HCT116 (cell line): ENCODE results near the gene RNF4. TPM values are rescaled to one million over a fixed set of nuclear protein-coding genes. Genes with fewer than 3 reads are reported as not detected.

ENCODE experiments used
- ATAC-seq: fragments of 200-7000 bp; cut with Tn5 transposase; 2 replicates; pipeline ENCODE4 v1.9.1; 2020; ENCODE audit warnings: mild to moderate bottlenecking, moderate library complexity
- BruUV-seq: library from RNA; stranded (reverse); fragments of 400-500 nt; replicated peaks from 2 replicates; lab custom pipeline; 2021; lab: Mats Ljungman, UMichigan
- CTCF ChIA-PET: fragments of 300-600 bp; sonication (Branson Sonifier 250); formaldehyde crosslinking; loops from one replicate; lab custom pipeline; 2021; ENCODE audit warnings: antibody characterized with exemption; lab: Charles Lee
- POLR2A ChIA-PET: fragments of 300-600, 350-600 bp; sonication (Branson Sonifier 250); formaldehyde crosslinking; loops from one replicate; lab custom pipeline; 2021; ENCODE audit warnings: antibody characterized with exemption; lab: Charles Lee
- RAD21 ChIA-PET, 2 experiments: fragments of 300-600 bp; sonication (Branson Sonifier 250); formaldehyde crosslinking; loops; one replicate each; lab custom pipeline; 2023; ENCODE audit warnings: low total read pairs in 2 of 2; ENCODE audit not compliant: uncharacterized antibody in 2 of 2, unreplicated experiment in 2 of 2, low non-redundant PET in 1 of 2; lab: Charles Lee
- DNase-seq: peaks from one replicate; pipeline ENCODE4 v3.0.0-alpha.2; 2010; ENCODE audit warnings: low read depth, low spot score
- H2AFZ ChIP-seq: fragments of 200-600 bp; shearing (Covaris generic), sonication (generic); 2 replicates; pipeline ENCODE4 v1.6.1; 2017; ENCODE audit warnings: low read depth, mixed run types, mixed read lengths, antibody characterized with exemption, low read length; ENCODE audit not compliant: poor library complexity, severe bottlenecking
- H3K27ac ChIP-seq: 2 replicates; pipeline ENCODE4 v1.5.1; 2012; ENCODE audit warnings: low read depth, low read length
- H3K27me3 ChIP-seq: fragments of 200-600 bp; sonication (generic); 2 replicates; pipeline ENCODE4 v1.6.1; 2016; ENCODE audit warnings: mixed run types, low read length, mixed read lengths; ENCODE audit not compliant: insufficient read depth
- H3K36me3 ChIP-seq, 2 experiments: fragments of 200-500 bp in 1 of 2; fragments of 200-600 bp in 1 of 2; sonication (Bioruptor generic) in 1 of 2; sonication (generic) in 1 of 2; 2 replicates each; pipeline versions ENCODE4 v1.5.1 to v1.6.1; 2014 to 2016; ENCODE audit warnings: low read length in 2 of 2, inconsistent platforms in 1 of 2, mixed read lengths in 1 of 2, mixed run types in 1 of 2; ENCODE audit not compliant: insufficient read depth in 2 of 2, control insufficient read depth in 1 of 2
- H3K4me1 ChIP-seq, 2 experiments: fragments of 200-600 bp in 1 of 2; sonication (generic) in 1 of 2; 2 replicates each; pipeline versions ENCODE4 v1.5.1 to v1.6.1; 2012 to 2017; ENCODE audit warnings: low read length in 2 of 2, inconsistent platforms in 1 of 2, mild to moderate bottlenecking in 1 of 2, mixed read lengths in 1 of 2, mixed run types in 1 of 2, moderate library complexity in 1 of 2; ENCODE audit not compliant: insufficient read depth in 2 of 2, control insufficient read depth in 1 of 2
- H3K4me2 ChIP-seq: fragments of 200-600 bp; sonication (generic); 2 replicates; pipeline ENCODE4 v1.6.1; 2017; ENCODE audit warnings: mixed run types, low read length, mixed read lengths
- H3K4me3 ChIP-seq, 2 experiments: fragments of 200-600 bp in 1 of 2; sonication (generic) in 1 of 2; replicated peaks in 1 of 2; 2 replicates each; pipeline ENCODE4 v1.5.1; 2011 to 2016; ENCODE audit warnings: low read length in 2 of 2, control low read depth in 1 of 2, low read depth in 1 of 2, mild to moderate bottlenecking in 1 of 2, mixed read lengths in 1 of 2, mixed run types in 1 of 2
- H3K79me2 ChIP-seq: fragments of 200-600 bp; sonication (generic); 2 replicates; pipeline ENCODE4 v1.6.1; 2017; ENCODE audit warnings: mild to moderate bottlenecking, mixed run types, low read length, moderate library complexity, mixed read lengths; ENCODE audit not compliant: insufficient read depth
- H3K9ac ChIP-seq: fragments of 200-600 bp; sonication (generic); 2 replicates; pipeline ENCODE4 v1.6.1; 2016; ENCODE audit warnings: low read length, mixed read lengths
- H3K9me2 ChIP-seq: fragments of 200-600 bp; sonication (generic), shearing (Covaris generic); 2 replicates; pipeline ENCODE4 v1.6.1; 2017; ENCODE audit warnings: mixed run types, mild to moderate bottlenecking, moderate library complexity; ENCODE audit not compliant: insufficient read depth
- H3K9me3 ChIP-seq, 2 experiments: fragments of 200-500 bp in 1 of 2; fragments of 200-600 bp in 1 of 2; sonication (Bioruptor generic) in 1 of 2; sonication (generic) in 1 of 2; 2 replicates each; pipeline ENCODE4 v1.6.1; 2014 to 2017; ENCODE audit warnings: low read length in 2 of 2, mixed read lengths in 2 of 2, inconsistent platforms in 1 of 2, low read depth in 1 of 2, mild to moderate bottlenecking in 1 of 2, mixed run types in 1 of 2, moderate library complexity in 1 of 2; ENCODE audit not compliant: control insufficient read depth in 1 of 2, insufficient read depth in 1 of 2
- H4K20me1 ChIP-seq: fragments of 200-600 bp; sonication (generic), shearing (Covaris generic); 2 replicates; pipeline ENCODE4 v1.6.1; 2017; ENCODE audit warnings: mixed run types, mild to moderate bottlenecking, moderate library complexity; ENCODE audit not compliant: insufficient read depth
- CBX3 ChIP-seq: IDR thresholded peaks from 2 replicates; pipeline ENCODE4 v1.6.1; 2012; ENCODE audit warnings: low read depth
- CEBPB ChIP-seq: IDR thresholded peaks from 2 replicates; pipeline ENCODE4 v1.6.1; 2012; ENCODE audit warnings: low read depth
- EGR1 ChIP-seq: IDR thresholded peaks from 2 replicates; pipeline ENCODE4 v1.6.1; 2012; ENCODE audit warnings: low read depth
- ELF1 ChIP-seq: IDR thresholded peaks from 2 replicates; pipeline ENCODE4 v1.6.1; 2012; ENCODE audit warnings: low read depth, borderline replicate concordance
- EZH2phosphoT487 ChIP-seq: fragments of 200-600 bp; IDR thresholded peaks from 2 replicates; pipeline ENCODE4 v1.6.1; 2018; ENCODE audit warnings: antibody characterized with exemption, borderline replicate concordance
- FOSL1 ChIP-seq: IDR thresholded peaks from 2 replicates; pipeline ENCODE4 v1.6.1; 2012; ENCODE audit warnings: low read depth
- POLR2A ChIP-seq: IDR thresholded peaks from 2 replicates; pipeline ENCODE4 v1.7.0; 2011; ENCODE audit warnings: borderline replicate concordance; ENCODE audit not compliant: insufficient read depth, insufficient read length; ENCODE audit errors: extremely low read depth
- RAD21 ChIP-seq: IDR thresholded peaks from 2 replicates; pipeline ENCODE4 v1.6.1; 2012; ENCODE audit warnings: low read depth, mild to moderate bottlenecking
- SIN3A ChIP-seq: IDR thresholded peaks from 2 replicates; pipeline ENCODE4 v1.6.1; 2012; ENCODE audit warnings: low read depth
- SP1 ChIP-seq: IDR thresholded peaks from 2 replicates; pipeline ENCODE4 v1.6.1; 2012; ENCODE audit warnings: low read depth
- SRF ChIP-seq: IDR thresholded peaks from 2 replicates; pipeline ENCODE4 v1.6.1; 2012; ENCODE audit warnings: low read depth
- YY1 ChIP-seq: IDR thresholded peaks from 2 replicates; pipeline ENCODE4 v1.6.1; 2011; ENCODE audit warnings: low read length, low read depth, moderate library complexity, mild to moderate bottlenecking; ENCODE audit not compliant: insufficient replicate concordance; ENCODE audit errors: extremely low read depth
- ZFX ChIP-seq: fragments of 450-650 bp; IDR thresholded peaks from 2 replicates; pipeline ENCODE4 v1.6.1; 2017
- ZNF274 ChIP-seq: fragments of 200-500 bp; sonication (Bioruptor generic); IDR thresholded peaks from 2 replicates; pipeline ENCODE4 v1.6.1; 2014; ENCODE audit warnings: mild to moderate bottlenecking, low read depth, low read length, inconsistent platforms
- intact Hi-C: fragments of 100-400 bp; cut with micrococcal nuclease; formaldehyde crosslinking; loops from 2 replicates; pipeline ENCODE4 v1.10.0; 2022
- total RNA-seq: library from RNA; stranded (reverse); gene quantifications from one replicate; pipeline ENCODE4 v1.2.1, GENCODE V29; 2021; ENCODE audit not compliant: unreplicated experiment
- TF ChIP-seq, protein P1 (sequence below): IDR thresholded peaks from 2 replicates; pipeline ENCODE4 v1.6.1; 2011; ENCODE audit warnings: mild to moderate bottlenecking, low read length, moderate library complexity; ENCODE audit not compliant: insufficient replicate concordance; ENCODE audit errors: extremely low read depth
- TF ChIP-seq, protein P2 (sequence below): IDR thresholded peaks from 2 replicates; pipeline ENCODE4 v1.6.1; 2012; ENCODE audit warnings: low read depth
- TF ChIP-seq, protein P3 (sequence below): IDR thresholded peaks from 2 replicates; pipeline ENCODE4 v1.6.1; 2012

RNF4 gene
- total RNA-seq, 1 experiment from 2014 or later: 62.3 TPM

DNA sequence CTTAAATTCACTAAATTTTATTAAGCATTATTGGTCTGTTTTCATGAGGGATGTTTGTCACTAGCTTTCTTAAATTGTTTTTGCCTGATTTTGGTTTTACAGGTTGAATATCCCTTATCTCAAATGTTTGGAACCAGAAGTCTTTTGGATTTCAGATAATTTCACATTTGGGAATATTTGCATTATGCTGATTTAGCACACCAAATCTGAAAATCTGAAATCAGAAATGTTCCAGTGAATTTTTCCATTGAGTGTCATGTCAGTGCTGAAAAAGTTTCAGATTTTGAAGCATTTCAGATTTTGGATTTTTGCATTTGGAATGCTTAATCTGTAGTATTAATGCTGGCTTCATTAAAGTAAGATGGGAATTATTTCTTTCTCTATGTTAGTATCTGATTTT, 82.2 kb downstream of the RNF4 start:
- Histone ChIP-seq H3K9me3 (no peaks in the 10 kb centered on the region), H3K27ac (no peak overlapping the region), H3K4me3 (no peak overlapping the region), H2AFZ (no peak overlapping the region), H4K20me1 (peaks cover 15% of the 10 kb centered on the region; the same call in 1 of the 2 replicates), H3K4me1 (no peaks in the 10 kb centered on the region), H3K4me2 (no peak overlapping the region), H3K36me3 (no peaks in the 10 kb centered on the region), H3K9me2 (no peaks in the 10 kb centered on the region), H3K79me2 (peaks cover 92% of the 10 kb centered on the region), H3K27me3 (no peaks in the 10 kb centered on the region), H3K9ac (no peak overlapping the region)
- POLR2A ChIA-PET: no interaction called here
- CTCF ChIA-PET: no interaction called here
- no peak for DNase-seq
- RAD21 ChIA-PET: no interaction called here
- no TSS peak for BruUV-seq
- ATAC-seq: no peak
- intact Hi-C loops: no loop called here
- TF ChIP-seq CBX3: no peak
- TF ChIP-seq, protein P1, sequence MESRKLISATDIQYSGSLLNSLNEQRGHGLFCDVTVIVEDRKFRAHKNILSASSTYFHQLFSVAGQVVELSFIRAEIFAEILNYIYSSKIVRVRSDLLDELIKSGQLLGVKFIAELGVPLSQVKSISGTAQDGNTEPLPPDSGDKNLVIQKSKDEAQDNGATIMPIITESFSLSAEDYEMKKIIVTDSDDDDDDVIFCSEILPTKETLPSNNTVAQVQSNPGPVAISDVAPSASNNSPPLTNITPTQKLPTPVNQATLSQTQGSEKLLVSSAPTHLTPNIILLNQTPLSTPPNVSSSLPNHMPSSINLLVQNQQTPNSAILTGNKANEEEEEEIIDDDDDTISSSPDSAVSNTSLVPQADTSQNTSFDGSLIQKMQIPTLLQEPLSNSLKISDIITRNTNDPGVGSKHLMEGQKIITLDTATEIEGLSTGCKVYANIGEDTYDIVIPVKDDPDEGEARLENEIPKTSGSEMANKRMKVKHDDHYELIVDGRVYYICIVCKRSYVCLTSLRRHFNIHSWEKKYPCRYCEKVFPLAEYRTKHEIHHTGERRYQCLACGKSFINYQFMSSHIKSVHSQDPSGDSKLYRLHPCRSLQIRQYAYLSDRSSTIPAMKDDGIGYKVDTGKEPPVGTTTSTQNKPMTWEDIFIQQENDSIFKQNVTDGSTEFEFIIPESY: no peak
- TF ChIP-seq ZFX: no peak
- no peak for TF ChIP-seq RAD21
- no peak for TF ChIP-seq FOSL1
- TF ChIP-seq ELF1: no peak
- no peak for TF ChIP-seq ZNF274
- TF ChIP-seq SRF: no peak
- TF ChIP-seq, protein P2, sequence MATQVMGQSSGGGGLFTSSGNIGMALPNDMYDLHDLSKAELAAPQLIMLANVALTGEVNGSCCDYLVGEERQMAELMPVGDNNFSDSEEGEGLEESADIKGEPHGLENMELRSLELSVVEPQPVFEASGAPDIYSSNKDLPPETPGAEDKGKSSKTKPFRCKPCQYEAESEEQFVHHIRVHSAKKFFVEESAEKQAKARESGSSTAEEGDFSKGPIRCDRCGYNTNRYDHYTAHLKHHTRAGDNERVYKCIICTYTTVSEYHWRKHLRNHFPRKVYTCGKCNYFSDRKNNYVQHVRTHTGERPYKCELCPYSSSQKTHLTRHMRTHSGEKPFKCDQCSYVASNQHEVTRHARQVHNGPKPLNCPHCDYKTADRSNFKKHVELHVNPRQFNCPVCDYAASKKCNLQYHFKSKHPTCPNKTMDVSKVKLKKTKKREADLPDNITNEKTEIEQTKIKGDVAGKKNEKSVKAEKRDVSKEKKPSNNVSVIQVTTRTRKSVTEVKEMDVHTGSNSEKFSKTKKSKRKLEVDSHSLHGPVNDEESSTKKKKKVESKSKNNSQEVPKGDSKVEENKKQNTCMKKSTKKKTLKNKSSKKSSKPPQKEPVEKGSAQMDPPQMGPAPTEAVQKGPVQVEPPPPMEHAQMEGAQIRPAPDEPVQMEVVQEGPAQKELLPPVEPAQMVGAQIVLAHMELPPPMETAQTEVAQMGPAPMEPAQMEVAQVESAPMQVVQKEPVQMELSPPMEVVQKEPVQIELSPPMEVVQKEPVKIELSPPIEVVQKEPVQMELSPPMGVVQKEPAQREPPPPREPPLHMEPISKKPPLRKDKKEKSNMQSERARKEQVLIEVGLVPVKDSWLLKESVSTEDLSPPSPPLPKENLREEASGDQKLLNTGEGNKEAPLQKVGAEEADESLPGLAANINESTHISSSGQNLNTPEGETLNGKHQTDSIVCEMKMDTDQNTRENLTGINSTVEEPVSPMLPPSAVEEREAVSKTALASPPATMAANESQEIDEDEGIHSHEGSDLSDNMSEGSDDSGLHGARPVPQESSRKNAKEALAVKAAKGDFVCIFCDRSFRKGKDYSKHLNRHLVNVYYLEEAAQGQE: no peak
- TF ChIP-seq CEBPB: no peak
- TF ChIP-seq YY1: no peak
- no peak for TF ChIP-seq EGR1
- no peak for TF ChIP-seq SP1
- no peak for TF ChIP-seq POLR2A
- TF ChIP-seq EZH2phosphoT487: no peak
- TF ChIP-seq SIN3A: no peak
- TF ChIP-seq, protein P3, sequence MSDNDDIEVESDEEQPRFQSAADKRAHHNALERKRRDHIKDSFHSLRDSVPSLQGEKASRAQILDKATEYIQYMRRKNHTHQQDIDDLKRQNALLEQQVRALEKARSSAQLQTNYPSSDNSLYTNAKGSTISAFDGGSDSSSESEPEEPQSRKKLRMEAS: no peak
